ENCODE measurements around the gene MICA. TPM values are rescaled to one million over a fixed set of nuclear protein-coding genes. Genes with fewer than 3 reads are reported as not detected.

The MICA gene
- total and polyA plus RNA-seq, 2 experiments from 2014 or later: 36.9 to 42.6 TPM

- 49 to 54% methylated on average over 10 of the region's 10 CpGs for WGBS, 2 experiments (ENCODE audit: low coverage in 1 of 2, low lambda C conversion rate in 2 of 2, missing lambda C conversion rate in 2 of 2)
- in situ Hi-C loops (cut with MboI): no loop called here
These were observed 5.4 kb upstream of the MICA start for GRCh38 chr6:31397901-31398525.

GRCh38 chr6:31399589-31400466, 3.6 kb upstream of the MICA start:
- Histone ChIP-seq H3K79me2 (ENCODE audit: insufficient read depth) (peaks cover 73% of the 10 kb centered on the region), H3K36me3 (ENCODE audit: low read depth) (no peaks in the 10 kb centered on the region), H3K9ac (peak overlapping the region; percentile 96), H3K4me1 (ENCODE audit: insufficient read depth) (peaks cover 38% of the 10 kb centered on the region), H3K27me3 (replicated peaks; ENCODE audit: insufficient read depth) (no peaks in the 10 kb centered on the region), H3F3A (ENCODE audit: insufficient read depth) (peaks cover 26% of the 10 kb centered on the region), H3K9me3 (ENCODE audit: low read depth) (no peaks in the 10 kb centered on the region), H3K4me3 (peak overlapping the region; percentile 92), H3K4me2 (ENCODE audit: unreplicated experiment) (peak overlapping the region; percentile 97), H2AFZ (peak overlapping the region; percentile 82), H3K9me2 (ENCODE audit: insufficient read depth) (no peaks in the 10 kb centered on the region), H3K27ac (peak overlapping the region; percentile 95), H4K20me1 (ENCODE audit: insufficient read depth) (no peaks in the 10 kb centered on the region)
- 0 to 1% methylated on average over 48 to 57 of the region's 57 CpGs for WGBS, 2 experiments (ENCODE audit: low coverage in 1 of 2, low lambda C conversion rate in 2 of 2, missing lambda C conversion rate in 2 of 2)
- in situ Hi-C loops (cut with MboI): no loop called here
- DNase-seq: peak; percentile 97
- TF ChIP-seq EZH2 (IDR thresholded peaks at IDR 0.05; ENCODE audit: insufficient read depth, poor library complexity, severe bottlenecking) (no peak), EZH2phosphoT487 (IDR thresholded peaks at IDR 0.05; ENCODE audit: insufficient read depth, low read depth) (no peak)

More at GRCh38 chr6:31397901-31398525, 5.4 kb upstream of the MICA start:
- H3K4me3 ChIP-seq: peak overlapping the region; percentile 92
- peaks cover 26% of the 10 kb centered on the region for H3F3A ChIP-seq (ENCODE audit: insufficient read depth)
- no peaks in the 10 kb centered on the region for H3K9me2 ChIP-seq (ENCODE audit: insufficient read depth)
- TF ChIP-seq EZH2phosphoT487 (IDR thresholded peaks at IDR 0.05; ENCODE audit: insufficient read depth, low read depth): no peak
- TF ChIP-seq EZH2 (IDR thresholded peaks at IDR 0.05; ENCODE audit: insufficient read depth, poor library complexity, severe bottlenecking): no peak
- H3K4me2 ChIP-seq (ENCODE audit: unreplicated experiment): peak overlapping the region; percentile 97
- no peaks in the 10 kb centered on the region for H3K36me3 ChIP-seq (ENCODE audit: low read depth)
- peak; percentile 18 for DNase-seq
- peaks cover 55% of the 10 kb centered on the region for H3K79me2 ChIP-seq (ENCODE audit: insufficient read depth)
- H3K27me3 ChIP-seq (replicated peaks; ENCODE audit: insufficient read depth): no peaks in the 10 kb centered on the region
- H3K9me3 ChIP-seq (ENCODE audit: low read depth): no peaks in the 10 kb centered on the region
- H4K20me1 ChIP-seq (ENCODE audit: insufficient read depth): no peaks in the 10 kb centered on the region
- peak overlapping the region; percentile 96 for H3K9ac ChIP-seq
- H3K4me1 ChIP-seq (ENCODE audit: insufficient read depth): peaks cover 38% of the 10 kb centered on the region
- no peak overlapping the region for H2AFZ ChIP-seq
- peak overlapping the region; percentile 95 for H3K27ac ChIP-seq

GRCh38 chr6:31400467-31401289, 2.7 kb upstream of the MICA start:
- H4K20me1 ChIP-seq (ENCODE audit: insufficient read depth): peaks cover 2% of the 10 kb centered on the region; the same call in 1 of the 2 replicates
- TF ChIP-seq EZH2 (IDR thresholded peaks at IDR 0.05; ENCODE audit: insufficient read depth, poor library complexity, severe bottlenecking): no peak
- no peak for TF ChIP-seq EZH2phosphoT487 (IDR thresholded peaks at IDR 0.05; ENCODE audit: insufficient read depth, low read depth)
- H3K9ac ChIP-seq: peak overlapping the region; percentile 96
- H3K79me2 ChIP-seq (ENCODE audit: insufficient read depth): peaks cover 79% of the 10 kb centered on the region
- peaks cover 28% of the 10 kb centered on the region for H3F3A ChIP-seq (ENCODE audit: insufficient read depth)
- peak overlapping the region; percentile 82 for H2AFZ ChIP-seq
- H3K4me1 ChIP-seq (ENCODE audit: insufficient read depth): peaks cover 40% of the 10 kb centered on the region
- peak overlapping the region; percentile 92 for H3K4me3 ChIP-seq
- 1% methylated on average over 26 to 30 of the region's 30 CpGs for WGBS, 2 experiments (ENCODE audit: low coverage in 1 of 2, low lambda C conversion rate in 2 of 2, missing lambda C conversion rate in 2 of 2)
- peak overlapping the region; percentile 95 for H3K27ac ChIP-seq
- in situ Hi-C loops (cut with MboI): no loop called here
- no peaks in the 10 kb centered on the region for H3K9me3 ChIP-seq (ENCODE audit: low read depth)
- H3K27me3 ChIP-seq (replicated peaks; ENCODE audit: insufficient read depth): no peaks in the 10 kb centered on the region
- H3K9me2 ChIP-seq (ENCODE audit: insufficient read depth): no peaks in the 10 kb centered on the region
- no peaks in the 10 kb centered on the region for H3K36me3 ChIP-seq (ENCODE audit: low read depth)
- peak overlapping the region; percentile 97 for H3K4me2 ChIP-seq (ENCODE audit: unreplicated experiment)
- peak; percentile 84 for DNase-seq

- no peaks in the 10 kb centered on the region for H3K36me3 ChIP-seq (ENCODE audit: low read depth)
- H3K79me2 ChIP-seq (ENCODE audit: insufficient read depth): peaks cover 81% of the 10 kb centered on the region
- in situ Hi-C loops (cut with MboI): no loop called here
- H2AFZ ChIP-seq: 0 out of 2 replicates have a peak overlapping the region, but pooled peaks have one; percentile 82
- WGBS, 2 experiments (ENCODE audit: low coverage in 1 of 2, low lambda C conversion rate in 2 of 2, missing lambda C conversion rate in 2 of 2): 3 to 9% methylated on average over 4 of the region's 4 CpGs
- H4K20me1 ChIP-seq (ENCODE audit: insufficient read depth): peaks cover 9% of the 10 kb centered on the region
- H3K9me2 ChIP-seq (ENCODE audit: insufficient read depth): no peaks in the 10 kb centered on the region
- no peaks in the 10 kb centered on the region for H3K9me3 ChIP-seq (ENCODE audit: low read depth)
- DNase-seq: peak; percentile 82
- TF ChIP-seq EZH2phosphoT487 (IDR thresholded peaks at IDR 0.05; ENCODE audit: insufficient read depth, low read depth) (no peak), EZH2 (IDR thresholded peaks at IDR 0.05; ENCODE audit: insufficient read depth, poor library complexity, severe bottlenecking) (no peak)
- H3K27me3 ChIP-seq (replicated peaks; ENCODE audit: insufficient read depth): no peaks in the 10 kb centered on the region
- peaks cover 42% of the 10 kb centered on the region for H3K4me1 ChIP-seq (ENCODE audit: insufficient read depth)
- H3K4me2 ChIP-seq (ENCODE audit: unreplicated experiment): peak overlapping the region; percentile 97
- peak overlapping the region; percentile 92 for H3K4me3 ChIP-seq
- peak overlapping the region; percentile 95 for H3K27ac ChIP-seq
- peak overlapping the region; percentile 96 for H3K9ac ChIP-seq
- peaks cover 33% of the 10 kb centered on the region for H3F3A ChIP-seq (ENCODE audit: insufficient read depth)
These were observed 2.0 kb upstream of the MICA start for GRCh38 chr6:31401403-31401802.
